GM19324 (cell line): Measurements from ENCODE around the gene OR2AT4.

ENCODE experiments used
- ATAC-seq: cut with Tn5 transposase; IDR thresholded peaks from one replicate; pipeline ENCODE4 v1.9.1; 2021; ENCODE audit warnings: mild to moderate bottlenecking, moderate library complexity; ENCODE audit not compliant: unreplicated experiment, low FRiP score

Gene OR2AT4

DNA sequence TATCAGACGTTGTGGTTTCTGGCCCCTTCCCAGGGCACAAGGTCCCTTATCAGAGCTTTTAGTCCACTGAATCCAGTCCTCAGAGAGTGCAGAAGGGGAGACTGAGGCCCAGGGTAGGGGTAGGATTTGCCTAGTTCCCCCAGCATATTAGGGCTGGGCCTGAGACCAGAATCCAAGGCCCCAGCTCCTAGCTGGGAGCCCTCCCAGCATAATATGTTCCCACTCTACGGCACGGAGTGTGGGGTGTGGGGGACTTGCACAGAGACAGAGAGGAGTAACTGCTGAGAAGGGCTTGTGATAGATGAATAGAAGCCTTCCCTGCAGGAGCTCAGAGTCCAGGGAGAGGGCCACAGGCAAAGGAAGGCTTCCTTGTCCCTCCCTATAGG, 64.1 kb downstream of the OR2AT4 start:
- ATAC-seq = no peak

DNA sequence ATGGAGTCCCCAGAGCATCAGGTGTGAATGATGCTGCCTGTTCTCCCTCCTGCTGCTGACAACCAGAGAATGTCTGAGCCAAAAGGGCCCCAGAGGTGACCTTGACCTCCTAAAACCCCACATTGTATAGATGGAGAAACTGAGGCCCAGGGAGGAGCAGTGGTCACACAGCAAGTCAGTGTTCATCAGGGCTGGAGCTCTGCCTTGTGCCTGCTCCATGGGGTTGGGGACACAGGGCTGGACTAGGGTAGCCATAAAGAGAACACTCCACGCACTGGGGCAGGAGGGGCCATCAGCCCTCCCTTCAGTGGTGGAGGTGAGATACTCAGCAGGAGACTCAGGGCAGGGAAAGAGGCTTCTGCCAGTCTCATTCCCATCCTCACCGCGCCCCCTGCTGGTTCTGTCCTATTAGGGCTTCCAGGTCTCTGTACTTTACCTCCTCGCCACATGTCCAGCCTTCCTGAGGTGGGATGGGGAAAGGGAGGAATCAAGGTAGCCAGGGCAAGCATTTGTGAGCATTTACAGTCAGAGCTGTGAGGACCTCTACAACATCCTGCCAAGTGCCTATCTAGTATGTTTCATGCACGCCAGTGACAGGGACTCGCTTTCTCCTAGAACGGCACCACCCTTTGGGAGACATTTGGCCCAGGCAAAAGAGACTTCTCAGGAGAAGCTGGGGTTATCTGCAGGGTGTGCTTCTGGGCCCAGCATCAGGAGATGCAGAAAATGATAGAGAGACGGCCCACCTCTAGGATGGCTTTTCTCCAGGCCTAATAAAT, 64.7 kb downstream of the OR2AT4 start:
- ATAC-seq = no peak
